ENCODE measurements around the gene ADSL.

DNA sequence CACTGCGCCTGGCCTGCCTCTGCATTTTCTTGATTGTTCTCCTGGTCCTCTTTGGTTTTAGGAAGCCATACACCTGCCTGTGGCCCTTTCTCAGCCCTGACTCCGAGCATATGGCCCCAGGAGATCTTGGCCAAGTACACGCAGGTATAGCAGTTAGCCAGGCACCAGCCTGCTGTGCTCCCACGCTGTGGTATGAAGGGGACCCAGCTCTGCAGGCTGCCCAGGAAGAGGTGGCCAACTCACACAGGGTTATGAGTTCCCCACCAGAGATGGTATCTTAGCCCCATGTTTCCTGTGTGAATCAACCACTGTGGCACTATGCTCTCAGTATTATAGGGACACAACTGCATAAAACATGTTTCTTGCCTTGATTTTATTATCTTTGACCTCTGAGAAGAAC lies 55.2 kb downstream of the ADSL start:
- TF ChIP-seq, protein P1, sequence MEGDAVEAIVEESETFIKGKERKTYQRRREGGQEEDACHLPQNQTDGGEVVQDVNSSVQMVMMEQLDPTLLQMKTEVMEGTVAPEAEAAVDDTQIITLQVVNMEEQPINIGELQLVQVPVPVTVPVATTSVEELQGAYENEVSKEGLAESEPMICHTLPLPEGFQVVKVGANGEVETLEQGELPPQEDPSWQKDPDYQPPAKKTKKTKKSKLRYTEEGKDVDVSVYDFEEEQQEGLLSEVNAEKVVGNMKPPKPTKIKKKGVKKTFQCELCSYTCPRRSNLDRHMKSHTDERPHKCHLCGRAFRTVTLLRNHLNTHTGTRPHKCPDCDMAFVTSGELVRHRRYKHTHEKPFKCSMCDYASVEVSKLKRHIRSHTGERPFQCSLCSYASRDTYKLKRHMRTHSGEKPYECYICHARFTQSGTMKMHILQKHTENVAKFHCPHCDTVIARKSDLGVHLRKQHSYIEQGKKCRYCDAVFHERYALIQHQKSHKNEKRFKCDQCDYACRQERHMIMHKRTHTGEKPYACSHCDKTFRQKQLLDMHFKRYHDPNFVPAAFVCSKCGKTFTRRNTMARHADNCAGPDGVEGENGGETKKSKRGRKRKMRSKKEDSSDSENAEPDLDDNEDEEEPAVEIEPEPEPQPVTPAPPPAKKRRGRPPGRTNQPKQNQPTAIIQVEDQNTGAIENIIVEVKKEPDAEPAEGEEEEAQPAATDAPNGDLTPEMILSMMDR (IDR thresholded peaks at IDR 0.05 in 8 of 11, conservative IDR thresholded peaks at IDR 0.05 in 3 of 11), result no peak
- TF ChIP-seq POLR2A (IDR thresholded peaks at IDR 0.05) (no peak), POLR2AphosphoS5 (IDR thresholded peaks at IDR 0.05) (peak in 1 of 3 donors; percentile 53)

All from spleen (tissue), 7 donors.